ENCODE results near the gene KRT17. TPM values are rescaled to one million over a fixed set of nuclear protein-coding genes. Genes with fewer than 3 reads are reported as not detected.

The KRT17 gene
- total RNA-seq (2012; rRNA removed) = 0.25 and 1.7 TPM in 2 replicates

DNA sequence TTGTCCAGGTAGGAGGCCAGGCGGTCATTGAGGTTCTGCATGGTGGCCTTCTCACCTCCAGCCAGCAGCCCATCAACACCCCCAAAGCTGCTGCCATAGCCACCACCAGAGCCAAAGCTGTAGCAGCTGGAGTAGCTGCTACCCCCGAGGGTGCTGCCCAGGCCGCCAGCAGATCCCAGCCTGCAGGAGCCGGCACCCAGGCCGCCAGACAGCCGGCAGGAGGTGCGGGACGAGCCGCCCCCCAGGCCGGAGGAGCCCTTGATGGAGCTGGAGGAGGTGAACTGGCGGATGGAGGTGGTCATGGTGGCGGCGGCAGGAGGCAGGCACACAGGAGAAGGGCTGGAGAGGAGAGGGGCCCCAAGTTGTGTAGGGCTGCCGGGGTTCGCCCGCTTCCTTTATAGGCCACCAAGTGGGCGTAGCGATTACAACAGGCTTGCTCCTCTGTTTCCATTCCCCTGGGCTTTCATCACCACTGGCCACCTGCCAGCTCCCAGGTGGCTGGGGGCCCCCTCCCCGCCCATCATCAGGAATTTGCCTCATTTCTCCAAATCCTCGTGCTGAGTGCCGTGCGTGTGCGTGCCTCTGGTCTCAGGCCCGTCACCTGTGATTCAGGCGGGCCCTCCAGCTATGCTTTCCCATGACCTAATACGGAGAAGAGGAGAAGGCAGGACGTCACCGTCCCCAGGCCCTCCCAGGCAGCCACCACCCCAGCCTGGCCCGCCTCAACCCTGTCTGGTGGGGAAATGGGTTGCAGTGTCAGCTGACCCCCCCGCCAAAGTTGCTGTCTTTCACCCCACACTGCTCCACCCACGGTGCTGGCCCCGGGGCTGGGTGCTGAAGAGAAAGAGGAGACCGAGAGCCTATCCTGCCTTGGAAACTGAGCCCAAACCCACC is at the start of gene KRT17:
TSS of gene KRT17 (minus strand) at position 368 of the 894 bp plus-strand sequence. CDS start at position 302, 66 bp downstream.
- H3K27me3 ChIP-seq (ENCODE audit: control insufficient read depth, insufficient read depth, low read length) = peaks cover 7% of the 10 kb centered on the region
- H3K4me2 ChIP-seq (ENCODE audit: low read length) = no peak within 1 kb of the TSS
- no peak within 1 kb of the TSS for H3K4me3 ChIP-seq (ENCODE audit: low read length)
- H3K9ac ChIP-seq (ENCODE audit: low read depth, low read length) = no peak within 1 kb of the TSS
- no peaks in the 10 kb centered on the region for H3K36me3 ChIP-seq (ENCODE audit: insufficient read depth, low read length)
- H3K4me1 ChIP-seq (ENCODE audit: control insufficient read depth, insufficient read depth, low read length) = peaks cover 9% of the 10 kb centered on the region
- H3K9me3 ChIP-seq (replicated peaks; ENCODE audit: low read length) = no peaks in the 10 kb centered on the region

GRCh38 chr17:41672153-41672552 is 47.8 kb upstream of the KRT17 start:
- Histone ChIP-seq H3K9me3 (replicated peaks; ENCODE audit: low read length) (no peaks in the 10 kb centered on the region), H3K4me1 (ENCODE audit: control insufficient read depth, insufficient read depth, low read length) (no peaks in the 10 kb centered on the region), H3K4me3 (ENCODE audit: low read length) (no peak overlapping the region), H3K9ac (ENCODE audit: low read depth, low read length) (no peak overlapping the region), H3K27me3 (ENCODE audit: control insufficient read depth, insufficient read depth, low read length) (peaks cover 12% of the 10 kb centered on the region), H3K36me3 (ENCODE audit: insufficient read depth, low read length) (no peaks in the 10 kb centered on the region), H3K4me2 (ENCODE audit: low read length) (no peak overlapping the region)

GRCh38 chr17:41667280-41668041 is 43.1 kb upstream of the KRT17 start:
- no peak overlapping the region for H3K4me3 ChIP-seq (ENCODE audit: low read length)

GRCh38 chr17:41666708-41667279 is 42.4 kb upstream of the KRT17 start:
- Histone ChIP-seq H3K4me3 (ENCODE audit: low read length) (peak overlapping the region; percentile 73), H3K4me2 (ENCODE audit: low read length) (peak overlapping the region; percentile 99), H3K9ac (ENCODE audit: low read depth, low read length) (peak overlapping the region; percentile 81), H3K4me1 (ENCODE audit: control insufficient read depth, insufficient read depth, low read length) (peaks cover 13% of the 10 kb centered on the region), H3K27me3 (ENCODE audit: control insufficient read depth, insufficient read depth, low read length) (no peaks in the 10 kb centered on the region), H3K36me3 (ENCODE audit: insufficient read depth, low read length) (no peaks in the 10 kb centered on the region), H3K9me3 (replicated peaks; ENCODE audit: low read length) (no peaks in the 10 kb centered on the region)

More at GRCh38 chr17:41667280-41668041, 43.1 kb upstream of the KRT17 start:
- no peak overlapping the region for H3K9ac ChIP-seq (ENCODE audit: low read depth, low read length)
- no peaks in the 10 kb centered on the region for H3K9me3 ChIP-seq (replicated peaks; ENCODE audit: low read length)
- H3K36me3 ChIP-seq (ENCODE audit: insufficient read depth, low read length) = no peaks in the 10 kb centered on the region
- peak overlapping the region; percentile 99 for H3K4me2 ChIP-seq (ENCODE audit: low read length)
- no peaks in the 10 kb centered on the region for H3K27me3 ChIP-seq (ENCODE audit: control insufficient read depth, insufficient read depth, low read length)
- peaks cover 13% of the 10 kb centered on the region for H3K4me1 ChIP-seq (ENCODE audit: control insufficient read depth, insufficient read depth, low read length)

DNA sequence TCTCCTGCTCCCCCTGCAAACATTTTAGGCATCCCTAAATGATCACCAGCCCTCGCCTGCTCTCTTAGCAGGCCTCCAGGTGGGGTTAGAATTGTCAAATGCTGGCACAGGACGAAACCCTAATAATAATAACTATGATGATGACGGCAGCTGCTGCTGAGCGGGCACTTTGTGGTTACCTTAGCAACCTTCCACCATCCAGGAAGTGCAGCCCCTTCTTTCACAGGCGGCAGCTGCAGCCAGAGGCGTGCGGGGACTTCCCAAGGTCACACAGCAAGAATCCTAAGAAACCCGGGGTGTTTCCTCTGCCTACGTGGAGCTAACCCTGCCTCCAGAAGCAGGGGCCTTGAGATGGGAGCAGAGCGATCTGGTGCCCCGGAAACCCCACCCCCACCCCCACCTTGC is 41.9 kb upstream of the KRT17 start:
- H3K9ac ChIP-seq (ENCODE audit: low read depth, low read length) = peak overlapping the region; percentile 81
- H3K4me3 ChIP-seq (ENCODE audit: low read length) = peak overlapping the region; percentile 73
- H3K27me3 ChIP-seq (ENCODE audit: control insufficient read depth, insufficient read depth, low read length) = no peaks in the 10 kb centered on the region
- H3K9me3 ChIP-seq (replicated peaks; ENCODE audit: low read length) = no peaks in the 10 kb centered on the region
- no peaks in the 10 kb centered on the region for H3K36me3 ChIP-seq (ENCODE audit: insufficient read depth, low read length)
- peak overlapping the region; percentile 99 for H3K4me2 ChIP-seq (ENCODE audit: low read length)
- peaks cover 13% of the 10 kb centered on the region for H3K4me1 ChIP-seq (ENCODE audit: control insufficient read depth, insufficient read depth, low read length)

DNA sequence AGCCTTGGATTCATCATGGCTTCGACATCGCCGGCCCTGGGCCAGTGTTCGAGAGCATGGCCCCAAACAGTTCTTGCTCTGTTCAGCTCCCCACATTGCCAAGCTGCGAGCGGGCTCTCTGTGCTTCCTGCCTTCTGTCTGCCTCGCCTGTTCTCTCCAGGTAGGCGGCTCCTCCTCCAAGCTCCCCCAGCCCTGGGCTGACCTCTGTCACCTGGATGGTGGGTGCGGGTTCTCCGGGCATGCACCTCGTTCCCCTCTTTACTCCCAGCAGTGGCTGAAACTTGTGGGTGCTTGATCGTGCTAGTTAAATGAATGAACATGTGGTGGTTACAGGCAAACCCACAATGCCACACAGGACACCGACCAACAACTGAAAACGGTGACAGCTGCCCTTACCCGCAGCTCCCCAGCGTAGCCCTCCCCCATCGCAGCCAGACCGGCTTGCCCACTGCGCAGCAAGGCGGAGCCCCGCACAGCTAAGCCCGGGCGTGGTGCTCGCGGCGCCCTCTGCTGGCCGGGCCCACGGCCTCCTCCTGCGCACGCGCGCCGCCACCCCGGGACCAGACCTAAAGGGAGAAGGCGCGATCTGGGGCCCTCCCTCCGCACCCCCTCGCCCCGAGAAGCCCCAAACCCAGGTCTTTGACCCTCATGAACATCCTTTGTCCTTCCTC is 41.3 kb upstream of the KRT17 start:
- H3K9me3 ChIP-seq (replicated peaks; ENCODE audit: low read length) = no peaks in the 10 kb centered on the region

GRCh38 chr17:41664587-41665565 is 40.5 kb upstream of the KRT17 start:
- H3K4me1 ChIP-seq (ENCODE audit: control insufficient read depth, insufficient read depth, low read length) = peaks cover 13% of the 10 kb centered on the region
- H3K27me3 ChIP-seq (ENCODE audit: control insufficient read depth, insufficient read depth, low read length) = peaks cover 8% of the 10 kb centered on the region
- peak overlapping the region; percentile 73 for H3K4me3 ChIP-seq (ENCODE audit: low read length)
- H3K4me2 ChIP-seq (ENCODE audit: low read length) = peak overlapping the region; percentile 99
- H3K9me3 ChIP-seq (replicated peaks; ENCODE audit: low read length) = no peaks in the 10 kb centered on the region
- H3K36me3 ChIP-seq (ENCODE audit: insufficient read depth, low read length) = no peaks in the 10 kb centered on the region
- H3K9ac ChIP-seq (ENCODE audit: low read depth, low read length) = no peak overlapping the region

More for the DNA sequence above, 41.3 kb upstream of the KRT17 start:
- peak overlapping the region; percentile 81 for H3K9ac ChIP-seq (ENCODE audit: low read depth, low read length)
- peaks cover under 1% of the 10 kb centered on the region for H3K27me3 ChIP-seq (ENCODE audit: control insufficient read depth, insufficient read depth, low read length)
- peaks cover 13% of the 10 kb centered on the region for H3K4me1 ChIP-seq (ENCODE audit: control insufficient read depth, insufficient read depth, low read length)
- H3K36me3 ChIP-seq (ENCODE audit: insufficient read depth, low read length) = no peaks in the 10 kb centered on the region
- H3K4me2 ChIP-seq (ENCODE audit: low read length) = peak overlapping the region; percentile 99
- peak overlapping the region; percentile 73 for H3K4me3 ChIP-seq (ENCODE audit: low read length)

GRCh38 chr17:41664172-41664457 is 39.7 kb upstream of the KRT17 start:
- H3K4me1 ChIP-seq (ENCODE audit: control insufficient read depth, insufficient read depth, low read length) = peaks cover 13% of the 10 kb centered on the region
- H3K36me3 ChIP-seq (ENCODE audit: insufficient read depth, low read length) = no peaks in the 10 kb centered on the region
- no peak overlapping the region for H3K4me2 ChIP-seq (ENCODE audit: low read length)
- no peak overlapping the region for H3K9ac ChIP-seq (ENCODE audit: low read depth, low read length)
- H3K27me3 ChIP-seq (ENCODE audit: control insufficient read depth, insufficient read depth, low read length) = peaks cover 8% of the 10 kb centered on the region
- H3K9me3 ChIP-seq (replicated peaks; ENCODE audit: low read length) = no peaks in the 10 kb centered on the region
- no peak overlapping the region for H3K4me3 ChIP-seq (ENCODE audit: low read length)

GRCh38 chr17:41663451-41664171 is 39.2 kb upstream of the KRT17 start:
- H3K9me3 ChIP-seq (replicated peaks; ENCODE audit: low read length) = no peaks in the 10 kb centered on the region
- H3K4me3 ChIP-seq (ENCODE audit: low read length) = no peak overlapping the region
- peaks cover 8% of the 10 kb centered on the region for H3K27me3 ChIP-seq (ENCODE audit: control insufficient read depth, insufficient read depth, low read length)
- H3K4me2 ChIP-seq (ENCODE audit: low read length) = no peak overlapping the region
- H3K36me3 ChIP-seq (ENCODE audit: insufficient read depth, low read length) = no peaks in the 10 kb centered on the region
- H3K4me1 ChIP-seq (ENCODE audit: control insufficient read depth, insufficient read depth, low read length) = peaks cover 13% of the 10 kb centered on the region
- no peak overlapping the region for H3K9ac ChIP-seq (ENCODE audit: low read depth, low read length)

DNA sequence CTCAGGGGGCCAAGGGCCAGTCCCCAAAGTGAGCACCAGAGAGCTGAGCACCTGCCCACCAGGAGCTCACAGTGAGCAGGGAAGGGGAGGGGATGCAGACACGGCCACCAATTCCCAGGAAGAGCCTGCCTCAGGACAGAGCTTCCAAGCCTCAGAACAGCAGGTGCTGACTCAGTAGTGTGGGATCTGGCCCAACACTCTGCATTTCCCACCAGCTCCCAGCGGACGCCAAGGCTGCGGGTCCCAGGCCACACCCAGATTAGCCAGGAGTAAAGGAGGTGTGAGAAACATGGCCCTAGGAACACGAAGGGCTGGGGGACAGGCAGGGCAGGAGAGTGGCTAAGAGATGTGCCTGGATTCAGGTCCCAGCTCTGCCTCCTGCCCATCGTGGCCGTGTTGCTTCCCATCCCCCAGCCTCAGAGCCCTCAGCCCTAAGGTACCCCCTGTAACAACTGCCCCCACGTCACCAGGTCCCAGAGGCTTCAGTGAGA is 35.9 kb upstream of the KRT17 start:
- H3K9ac ChIP-seq (ENCODE audit: low read depth, low read length) = no peak overlapping the region
- peaks cover 8% of the 10 kb centered on the region for H3K27me3 ChIP-seq (ENCODE audit: control insufficient read depth, insufficient read depth, low read length)
- no peaks in the 10 kb centered on the region for H3K4me1 ChIP-seq (ENCODE audit: control insufficient read depth, insufficient read depth, low read length)
- no peaks in the 10 kb centered on the region for H3K36me3 ChIP-seq (ENCODE audit: insufficient read depth, low read length)
- H3K4me3 ChIP-seq (ENCODE audit: low read length) = no peak overlapping the region
- no peak overlapping the region for H3K4me2 ChIP-seq (ENCODE audit: low read length)
- H3K9me3 ChIP-seq (replicated peaks; ENCODE audit: low read length) = no peaks in the 10 kb centered on the region
